HepG2 (cell line): ENCODE data around the gene SEC14L5. TPM values are rescaled to one million over a fixed set of nuclear protein-coding genes. Genes with fewer than 3 reads are reported as not detected.

Source experiments
- BRF2 ChIP-seq: sonication (generic); formaldehyde crosslinking; IDR thresholded peaks from 2 replicates; pipeline ENCODE4 v1.8.1; 2022; ENCODE audit warnings: mild to moderate bottlenecking, missing genetic modification reagents
- FOSL2 ChIP-seq: sonication (generic); formaldehyde crosslinking; IDR thresholded peaks from 2 replicates; pipeline ENCODE4 v1.4.0; 2020; ENCODE audit warnings: missing genetic modification reagents
- HNF1B ChIP-seq: sonication (generic); formaldehyde crosslinking; IDR thresholded peaks from 2 replicates; pipeline ENCODE4 v1.5.1; 2020; ENCODE audit warnings: mild to moderate bottlenecking, moderate library complexity, missing genetic modification reagents
- MED1 ChIP-seq: sonication (generic); formaldehyde crosslinking; IDR thresholded peaks from 2 replicates; pipeline ENCODE4 v1.4.0; 2020; ENCODE audit warnings: missing genetic modification reagents
- PAXIP1 ChIP-seq: sonication (generic); formaldehyde crosslinking; conservative IDR thresholded peaks from 2 replicates; pipeline ENCODE4 v1.4.0; 2020; ENCODE audit warnings: mild to moderate bottlenecking, missing genetic modification reagents, moderate library complexity
- PHF21A ChIP-seq: sonication (generic); formaldehyde crosslinking; IDR thresholded peaks from 2 replicates; pipeline ENCODE4 v1.5.0; 2020; ENCODE audit warnings: mild to moderate bottlenecking, missing genetic modification reagents
- THAP9 ChIP-seq: sonication (generic); formaldehyde crosslinking; IDR thresholded peaks from 2 replicates; pipeline ENCODE4; 2020; ENCODE audit warnings: missing genetic modification reagents, mild to moderate bottlenecking, borderline replicate concordance
- ZBTB39 ChIP-seq: sonication (generic); formaldehyde crosslinking; IDR thresholded peaks from 2 replicates; pipeline ENCODE4 v1.5.0; 2020; ENCODE audit warnings: missing genetic modification reagents
- ZBTB4 ChIP-seq: sonication (generic); formaldehyde crosslinking; IDR thresholded peaks from 2 replicates; pipeline ENCODE4 v1.4.0; 2020; ENCODE audit warnings: missing genetic modification reagents, mild to moderate bottlenecking, borderline replicate concordance
- ZNF580 ChIP-seq: IDR thresholded peaks from 2 replicates; pipeline ENCODE4 v1.6.1; 2016; ENCODE audit warnings: low read depth, borderline replicate concordance
- ZNF788 ChIP-seq: sonication (generic); formaldehyde crosslinking; IDR thresholded peaks from 2 replicates; pipeline ENCODE4 v1.5.0; 2020; ENCODE audit warnings: mild to moderate bottlenecking, missing genetic modification reagents, borderline replicate concordance
- polyA plus RNA-seq, 8 experiments: library from polyadenylated mRNA; depleted of rRNA in 3 of 8; stranded (reverse) in 7 of 8; unstranded in 1 of 8; fragments of >200 nt; fragmentation: Illumina TruSeq in 4 of 8; extraction: Trizol in 4 of 8; gene quantifications; 2 replicates each; pipeline versions ENCODE4 v1.2.1 to v1.2.3, GENCODE V29; 2011 to 2016; ENCODE audit warnings: low read depth in 4 of 8, missing spikeins in 1 of 8, mixed read lengths in 1 of 8; ENCODE audit not compliant: insufficient read depth in 1 of 8
- total RNA-seq, 5 experiments: library from RNA; depleted of rRNA; stranded (reverse); fragments of >200 nt; fragmentation: Illumina TruSeq; extraction: Trizol; gene quantifications; 2 replicates each; pipeline ENCODE4 v1.2.3, GENCODE V29; 2016; ENCODE audit warnings: low read depth in 1 of 5

The SEC14L5 gene
- total and polyA plus RNA-seq, 2 of the 13 experiments (the other 11 are each of a cell fraction or from before 2014, with no cell fraction given) = 0.40 to 0.42 TPM

GRCh38 chr16:4924593-4925292 is 33.4 kb upstream of the SEC14L5 start (continued):
- TF ChIP-seq HNF1B (CRISPR knock-in tag) (peak; percentile 53; the same call in 1 of the 2 replicates), ZBTB4 (CRISPR knock-in tag) (peak; percentile 72; the same call in 1 of the 2 replicates), ZNF580 (CRISPR knock-in tag) (peak; percentile 58; the same call in 1 of the 2 replicates), FOSL2 (CRISPR knock-in tag) (peak; percentile 60), THAP9 (peak; percentile 62; the same call in 1 of the 2 replicates), PAXIP1 (CRISPR knock-in tag) (peak; percentile 72), ZBTB39 (CRISPR knock-in tag) (peak; percentile 32; the same call in 1 of the 2 replicates), PHF21A (CRISPR knock-in tag) (peak; percentile 95), MED1 (CRISPR knock-in tag) (peak; percentile 61), BRF2 (CRISPR knock-in tag) (no peak), ZNF788 (CRISPR knock-in tag) (peak; percentile 26; the same call in 1 of the 2 replicates)
